Measurements from ENCODE around the gene METTL3. TPM values are rescaled to one million over a fixed set of nuclear protein-coding genes. Genes with fewer than 3 reads are reported as not detected.
A peak's percentile ranks its signal among the peaks of the same experiment; 100 is the strongest.

The METTL3 gene
- total and polyA plus RNA-seq, 2 of the 13 experiments (the other 11 are each of a cell fraction or from before 2014, with no cell fraction given): 123 to 130 TPM

- H3K36me3 ChIP-seq (replicated peaks in 1 of 2; ENCODE audit: control insufficient read depth in 1 of 2, insufficient read depth in 2 of 2, low read length in 2 of 2): no peaks in the 10 kb centered on the region
- intact Hi-C loops (cut with micrococcal nuclease; ENCODE audit: unreplicated experiment) (no loop called here), in situ Hi-C loops (cut with HindIII; ENCODE audit: extremely low pct_ligation_motif_present, low pct_unique_long_range_greater_than_20kb) (no loop called here)
- H4K20me1 ChIP-seq (ENCODE audit: insufficient read depth, low read length): no peaks in the 10 kb centered on the region
- WGBS (ENCODE audit: low lambda C conversion rate): 80% methylated on average over 4 of the region's 4 CpGs
- H3K79me2 ChIP-seq (ENCODE audit: insufficient read depth, low read length): no peaks in the 10 kb centered on the region
- peaks cover 38% of the 10 kb centered on the region for H3K4me1 ChIP-seq (ENCODE audit: insufficient read depth, low read length)
- H3K9me3 ChIP-seq (ENCODE audit: low read length): peaks cover 9% of the 10 kb centered on the region
- ATAC-seq (no peak), DNase-seq (ENCODE audit: low spot score) (no peak), FAIRE-seq (no peak)
- H3K9ac ChIP-seq (ENCODE audit: insufficient read depth, low read depth, low read length): no peak overlapping the region
- H3K27ac ChIP-seq (ENCODE audit: extremely low read length, insufficient read depth, low read length): no peak overlapping the region
- H3K4me2 ChIP-seq (ENCODE audit: low read depth, low read length): no peak overlapping the region
- ChIA-PET CTCF (ENCODE audit: low intra/inter-chr PET ratio, low total read pairs) (no interaction called here), POLR2A (interaction anchor here (4.6 kb wide), 1 partner anchor 8 kb away, joined by 26 read pairs; the partner anchor contains the start of gene SALL2)
- no TSS peak for BruUV-seq (replicated peaks)
- peaks cover 1 to 26% of the 10 kb centered on the region in 2 experiments; a peak in 3 of 5 replicates for H3K27me3 ChIP-seq (ENCODE audit: control insufficient read depth in 1 of 2, insufficient read depth in 2 of 2, low read length in 2 of 2)
- H3K4me3 ChIP-seq (replicated peaks in 1 of 3; ENCODE audit: insufficient read depth in 1 of 3, low read depth in 2 of 3, low read length in 3 of 3): no peak overlapping the region
- H2AFZ ChIP-seq (ENCODE audit: low read length): no peak overlapping the region
- TF ChIP-seq POLR2G (IDR thresholded peaks at IDR 0.05; ENCODE audit: low read depth, low read length) (no peak), DPF2 (CRISPR knock-in tag; IDR thresholded peaks at IDR 0.05; ENCODE audit: borderline replicate concordance, low read depth) (no peak), EEA1 (CRISPR knock-in tag; IDR thresholded peaks at IDR 0.05; ENCODE audit: borderline replicate concordance) (no peak), ZFP1 (CRISPR knock-in tag; IDR thresholded peaks at IDR 0.05) (no peak), CCAR2 (optimal IDR thresholded peaks at IDR 0.05; ENCODE audit: low read depth, low read length) (no peak), EED (CRISPR knock-in tag; IDR thresholded peaks at IDR 0.05) (no peak), MIER3 (CRISPR knock-in tag; IDR thresholded peaks at IDR 0.05; ENCODE audit: borderline replicate concordance) (no peak), HIC2 (CRISPR knock-in tag; IDR thresholded peaks at IDR 0.05; ENCODE audit: low read depth) (no peak), ZNF879 (CRISPR knock-in tag; IDR thresholded peaks at IDR 0.05) (no peak), ZNF75D (CRISPR knock-in tag; IDR thresholded peaks at IDR 0.05; ENCODE audit: borderline replicate concordance) (no peak), CREM (IDR thresholded peaks at IDR 0.05) (no peak), CREM (CRISPR knock-in tag; IDR thresholded peaks at IDR 0.05) (no peak), ZNF296 (CRISPR knock-in tag; conservative IDR thresholded peaks at IDR 0.05) (no peak), ZNF570 (CRISPR knock-in tag; IDR thresholded peaks at IDR 0.05; ENCODE audit: borderline replicate concordance) (no peak), ZFP41 (CRISPR knock-in tag; IDR thresholded peaks at IDR 0.05; ENCODE audit: borderline replicate concordance) (no peak), SMARCE1 (IDR thresholded peaks at IDR 0.05; ENCODE audit: borderline replicate concordance) (no peak), CERS6 (CRISPR knock-in tag; IDR thresholded peaks at IDR 0.05) (no peak), ZNF354B (CRISPR knock-in tag; IDR thresholded peaks at IDR 0.05) (no peak), ZNF556 (CRISPR knock-in tag; IDR thresholded peaks at IDR 0.05; ENCODE audit: borderline replicate concordance) (peak; percentile 100)
- TF ChIP-seq, protein P1, sequence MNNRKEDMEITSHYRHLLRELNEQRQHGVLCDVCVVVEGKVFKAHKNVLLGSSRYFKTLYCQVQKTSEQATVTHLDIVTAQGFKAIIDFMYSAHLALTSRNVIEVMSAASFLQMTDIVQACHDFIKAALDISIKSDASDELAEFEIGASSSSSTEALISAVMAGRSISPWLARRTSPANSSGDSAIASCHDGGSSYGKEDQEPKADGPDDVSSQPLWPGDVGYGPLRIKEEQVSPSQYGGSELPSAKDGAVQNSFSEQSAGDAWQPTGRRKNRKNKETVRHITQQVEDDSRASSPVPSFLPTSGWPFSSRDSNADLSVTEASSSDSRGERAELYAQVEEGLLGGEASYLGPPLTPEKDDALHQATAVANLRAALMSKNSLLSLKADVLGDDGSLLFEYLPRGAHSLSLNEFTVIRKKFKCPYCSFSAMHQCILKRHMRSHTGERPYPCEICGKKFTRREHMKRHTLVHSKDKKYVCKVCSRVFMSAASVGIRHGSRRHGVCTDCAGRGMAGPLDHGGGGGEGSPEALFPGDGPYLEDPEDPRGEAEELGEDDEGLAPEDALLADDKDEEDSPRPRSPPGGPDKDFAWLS (CRISPR knock-in tag; IDR thresholded peaks at IDR 0.05; ENCODE audit: borderline replicate concordance): no peak
Measured at GRCh38 chr14:21534576-21534975, 23.4 kb upstream of the METTL3 start.
